Fibroblast of skin of scalp (primary cell): ENCODE data around the gene GABRB3. TPM values are rescaled to one million over a fixed set of nuclear protein-coding genes. Genes with fewer than 3 reads are reported as not detected.
A peak's percentile ranks its signal among the peaks of the same experiment; 100 is the strongest.

Experiments used
- DNase-seq: peaks from one replicate; pipeline ENCODE4 v3.0.0-alpha.2; 2013
- polyA plus RNA-seq, 2 experiments: library from polyadenylated mRNA; unstranded; fragments of 120-200 nt; gene quantifications; one replicate each; pipeline ENCODE4 v1.2.1, GENCODE V29; 2013; ENCODE audit not compliant: insufficient read length in 2 of 2

Gene GABRB3
- 1.0 TPM for polyA plus RNA-seq (2013, experiment 1 of 2; ENCODE audit: insufficient read length)
- polyA plus RNA-seq (2013, experiment 2 of 2; ENCODE audit: insufficient read length), result 1.7 TPM

DNA sequence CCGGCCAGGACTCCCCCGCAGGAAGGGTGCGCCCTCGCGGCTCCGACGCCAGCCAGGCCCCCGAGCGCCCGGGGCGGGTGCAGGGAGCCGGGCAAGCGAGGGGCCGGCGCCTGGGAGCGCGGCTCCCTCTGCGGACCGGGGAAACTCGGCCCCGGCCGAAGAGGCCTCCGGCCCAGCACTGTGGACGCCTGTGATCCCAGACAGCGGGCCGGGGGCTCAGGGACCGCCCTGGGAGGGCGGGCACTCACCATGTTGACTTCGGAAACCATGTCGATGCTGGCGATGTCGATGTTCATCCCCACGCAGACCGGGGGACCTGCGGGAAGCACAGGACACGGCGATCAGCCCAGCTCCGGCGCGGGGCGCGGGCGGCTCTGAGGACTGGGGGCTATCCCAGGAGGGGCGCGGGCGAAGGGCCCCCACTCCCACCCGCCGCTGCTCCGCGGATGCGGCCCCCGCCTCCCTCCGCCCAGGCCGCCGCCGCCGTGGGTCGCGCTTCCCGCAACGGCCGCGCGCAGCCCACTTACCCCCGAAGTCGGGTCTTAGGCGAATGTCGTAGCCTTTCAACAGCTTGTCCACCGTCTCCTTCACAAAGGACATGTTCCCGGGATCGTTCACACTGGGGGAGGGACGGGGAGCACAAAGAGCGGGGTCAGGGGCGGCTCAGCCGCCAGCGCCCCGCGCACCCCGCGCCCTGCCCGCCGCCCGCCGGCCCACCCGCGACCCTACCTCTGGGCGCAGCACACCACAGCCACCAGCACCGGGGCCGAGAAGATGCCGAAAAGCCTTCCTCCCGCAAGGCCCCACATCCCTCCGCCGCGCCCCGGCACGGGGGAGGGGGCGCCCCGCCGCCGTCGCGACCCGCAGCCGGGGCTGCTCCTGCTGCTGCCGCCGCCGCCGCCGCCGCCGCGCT is at the start of gene GABRB3:
GABRB3 (minus strand) TSS at position 913 of the 913 bp plus-strand sequence.
- no peak for DNase-seq

- DNase-seq, result no peak
Measured at GRCh38 chr15:26807517-26808427, 34.9 kb upstream of the GABRB3 start.

DNA sequence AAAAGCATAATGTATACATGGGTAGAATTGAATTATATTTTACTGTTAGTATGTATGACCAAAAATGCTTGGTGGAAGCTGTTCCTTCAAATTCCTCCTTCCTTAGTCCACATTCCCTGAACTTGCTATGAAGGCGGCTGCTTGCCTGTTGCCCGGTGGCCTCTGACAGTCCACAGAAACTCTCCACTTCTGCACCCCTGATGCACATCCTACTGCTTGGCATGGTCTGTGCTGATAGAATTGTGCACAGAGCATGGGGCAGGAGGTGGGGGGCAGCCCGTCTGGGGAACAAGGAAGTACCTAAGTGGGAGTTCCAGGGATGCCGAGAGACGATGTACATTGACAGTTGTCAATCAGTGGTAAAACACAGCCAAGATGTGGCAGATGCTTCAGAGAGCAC is 33.7 kb upstream of the GABRB3 start:
- no peak for DNase-seq

GRCh38 chr15:26806151-26806550 is 33.3 kb upstream of the GABRB3 start:
- DNase-seq, result no peak

- no peak for DNase-seq
Measured at GRCh38 chr15:26805470-26805869, 32.6 kb upstream of the GABRB3 start.

DNA sequence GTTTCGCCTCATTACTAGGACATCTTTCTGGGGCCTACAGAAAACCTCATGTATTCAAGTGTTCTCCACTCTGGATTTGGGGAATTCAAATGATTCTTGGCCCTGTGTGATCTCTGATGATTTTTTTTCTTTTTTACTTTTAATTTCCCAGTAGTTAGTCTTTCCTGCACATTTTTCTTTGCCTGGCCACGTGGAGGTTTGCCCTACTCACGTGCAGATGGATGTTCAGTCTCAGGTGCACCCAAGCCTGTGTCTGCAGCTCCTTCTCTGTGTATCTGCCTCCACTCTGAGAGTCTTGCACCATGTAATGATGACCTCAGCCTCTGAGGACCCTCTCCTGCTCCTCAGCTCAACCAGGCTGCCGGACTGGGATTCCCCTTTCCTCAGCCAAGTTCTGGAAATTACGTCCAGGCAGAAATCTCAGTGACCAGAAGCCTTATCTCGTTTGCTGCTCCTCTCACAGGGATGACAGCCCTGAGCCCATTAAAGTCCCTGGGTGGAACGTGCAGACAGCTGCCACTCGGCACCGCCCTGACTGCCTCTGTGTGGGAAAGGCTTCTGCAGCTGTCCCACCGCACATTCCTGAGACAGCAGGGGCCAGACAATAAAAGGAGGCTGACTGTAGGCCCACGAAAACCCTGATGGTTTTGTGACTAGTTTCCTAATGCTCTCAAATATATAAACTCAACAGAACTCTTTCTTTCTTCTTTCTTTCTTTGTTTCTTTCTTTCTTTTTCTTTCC is 31.4 kb upstream of the GABRB3 start:
- DNase-seq, result no peak

DNA sequence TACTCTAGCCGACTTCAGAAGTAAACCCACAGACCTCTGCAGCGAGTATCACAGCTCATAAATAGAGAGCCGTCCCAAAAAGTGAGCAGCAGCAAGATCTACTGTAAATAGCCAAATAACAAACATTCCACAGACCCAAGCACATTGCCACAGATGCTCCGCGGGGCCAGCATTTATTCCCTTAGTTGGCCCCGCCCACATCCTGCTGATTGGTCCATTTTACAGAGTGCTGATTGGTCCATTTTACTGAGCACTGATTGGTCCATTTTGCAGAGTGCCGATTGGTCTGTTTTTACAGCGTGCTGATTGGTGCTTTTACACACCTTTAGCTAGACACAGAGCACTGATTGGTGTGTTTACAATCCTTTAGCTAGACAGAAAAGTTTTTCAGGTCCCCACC is 17.3 kb upstream of the GABRB3 start:
- DNase-seq, result no peak

GRCh38 chr15:26781816-26782215 is 8.9 kb upstream of the GABRB3 start:
- no peak for DNase-seq

GRCh38 chr15:26773917-26774316 is 1.1 kb upstream of the GABRB3 start:
- no peak for DNase-seq

GRCh38 chr15:26773067-26773877 is 406 bp upstream of the GABRB3 start:
- peak; percentile 23 for DNase-seq

DNA sequence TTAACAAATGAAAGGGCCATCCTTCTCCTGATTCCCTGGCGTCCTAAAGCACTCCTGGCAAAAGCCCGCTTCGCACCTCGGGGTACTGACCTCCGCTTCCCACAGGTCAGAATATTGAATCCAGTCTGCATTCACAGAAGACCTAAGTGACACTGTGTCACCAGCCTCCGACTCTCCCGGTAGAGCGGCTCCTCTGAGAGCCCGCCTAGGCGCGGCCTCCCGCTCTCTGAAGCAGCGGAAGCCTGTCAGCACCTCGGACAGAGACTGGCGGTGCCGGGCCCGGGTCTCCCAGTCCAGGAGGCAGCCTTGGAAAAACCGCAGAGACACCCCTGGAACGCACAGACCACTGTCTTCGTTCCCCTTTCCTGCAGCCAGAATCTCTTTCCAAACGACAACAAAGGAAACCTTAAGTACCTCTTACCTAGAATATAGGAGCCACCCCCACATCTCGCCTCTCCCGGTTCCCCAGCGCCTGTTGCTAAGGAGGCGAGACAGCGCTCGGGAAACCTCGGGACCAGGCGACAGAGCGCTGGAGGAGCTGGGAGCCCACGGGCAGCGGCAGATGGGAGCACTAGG is 1.2 kb downstream of the GABRB3 start:
- DNase-seq, result peak; percentile 17

DNA sequence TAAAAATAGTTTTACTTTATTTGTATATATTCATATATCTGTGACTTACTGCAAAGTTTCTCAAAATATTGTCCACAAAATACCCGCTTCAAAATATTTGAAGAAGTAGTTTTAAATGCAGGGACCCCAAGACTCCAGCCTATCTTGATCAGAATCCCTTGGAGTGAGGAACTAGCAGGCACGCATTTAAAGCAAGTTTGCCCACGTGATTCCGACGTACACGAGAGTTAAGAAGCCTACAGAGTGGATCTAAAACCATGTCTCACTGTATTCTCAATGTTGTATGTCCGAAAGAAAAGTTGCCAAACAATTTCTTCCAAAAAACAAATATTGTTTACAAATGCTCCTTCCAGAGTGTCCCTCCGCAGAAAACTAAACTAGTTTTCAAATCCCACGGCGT is 1.7 kb downstream of the GABRB3 start:
- DNase-seq, result no peak

GRCh38 chr15:26767169-26767670 is 5.6 kb downstream of the GABRB3 start:
- DNase-seq, result no peak

- DNase-seq, result no peak
Measured at GRCh38 chr15:26766262-26766661, 6.6 kb downstream of the GABRB3 start.

DNA sequence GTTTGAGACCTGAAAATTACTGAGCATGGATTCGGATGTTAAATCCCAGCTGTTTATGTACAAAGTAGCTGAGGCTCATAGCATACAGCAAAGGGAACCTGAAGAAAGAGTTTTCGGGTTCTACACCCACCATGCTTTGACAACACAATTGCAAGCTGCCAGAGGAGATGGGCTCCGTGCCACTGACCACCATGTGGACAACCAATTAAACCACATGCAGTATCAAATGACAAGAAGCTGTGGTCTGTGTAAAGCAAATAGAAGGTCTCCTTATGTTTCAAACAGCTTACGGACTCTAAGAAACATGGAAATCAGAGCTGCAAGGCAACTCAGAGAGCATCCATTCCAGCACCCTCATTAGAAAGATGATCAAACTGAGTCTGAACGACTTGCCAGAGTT is 12.9 kb downstream of the GABRB3 start:
- no peak for DNase-seq

- no peak for DNase-seq
Measured at GRCh38 chr15:26758079-26758478, 14.8 kb downstream of the GABRB3 start.

GRCh38 chr15:26757141-26757540 is 15.7 kb downstream of the GABRB3 start:
- DNase-seq, result no peak

DNA sequence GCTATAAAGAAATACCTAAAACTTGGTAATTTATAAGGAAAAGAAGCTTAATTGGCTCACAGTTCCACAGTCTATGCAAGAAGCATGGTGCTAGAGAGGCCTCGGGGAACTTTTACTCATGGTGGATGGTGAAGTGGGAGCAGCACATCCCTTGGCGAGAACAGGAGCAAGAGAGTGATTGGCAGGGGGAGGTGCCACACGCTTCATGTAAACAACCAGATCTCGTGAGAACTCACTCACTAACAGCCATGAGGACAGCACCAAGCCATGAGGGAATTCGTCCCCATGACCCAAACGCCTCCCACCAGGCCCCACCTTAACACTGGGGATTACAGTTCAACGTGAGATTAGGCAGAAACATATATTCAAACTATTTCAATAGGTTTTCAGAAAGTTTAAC is 28.0 kb downstream of the GABRB3 start:
- no peak for DNase-seq

- DNase-seq, result no peak
Measured at GRCh38 chr15:26739791-26740190, 33.1 kb downstream of the GABRB3 start.

GRCh38 chr15:26738996-26739395 is 33.9 kb downstream of the GABRB3 start:
- DNase-seq, result no peak
